Activated CD4-positive, alpha-beta T cell treated with anti-CD3 and anti-CD28 coated beads, Interleukin-2, amount 10 ng/mL, durations not matched to agents 24 days and 14 days (primary cell): ENCODE results near the gene DCAF6. TPM values are rescaled to one million over a fixed set of nuclear protein-coding genes. Genes with fewer than 3 reads are reported as not detected.

Experiments
- DNase-seq: peaks from one replicate; pipeline ENCODE4 v3.0.0; 2022
- H3K27ac Mint-ChIP-seq: one replicate; pipeline ENCODE4 v1.8.0; 2022; ENCODE audit warnings: mild to moderate bottlenecking, mixed read lengths
- H3K27me3 Mint-ChIP-seq: one replicate; pipeline ENCODE4 v1.8.0; 2022; ENCODE audit warnings: mixed read lengths
- H3K36me3 Mint-ChIP-seq: one replicate; pipeline ENCODE4 v1.8.0; 2022; ENCODE audit warnings: low read depth, mild to moderate bottlenecking, mixed read lengths
- H3K4me1 Mint-ChIP-seq: one replicate; pipeline ENCODE4 v1.8.0; 2021; ENCODE audit warnings: mixed read lengths
- H3K4me3 Mint-ChIP-seq: one replicate; pipeline ENCODE4 v1.8.0; 2022; ENCODE audit warnings: mild to moderate bottlenecking, moderate library complexity, mixed read lengths
- H3K9me3 Mint-ChIP-seq: one replicate; pipeline ENCODE4 v1.8.0; 2021; ENCODE audit warnings: mixed read lengths
- intact Hi-C: fragments of 100-400 bp; cut with micrococcal nuclease; formaldehyde crosslinking; loops from one replicate; pipeline ENCODE4 v1.15.1; 2023
- total RNA-seq: library from RNA; stranded (reverse); gene quantifications from 2 replicates; pipeline ENCODE4 v1.2.3, GENCODE V29; 2022

The DCAF6 gene
- total RNA-seq, 1 donor from 2014 or later, result 24.1 TPM

- H3K9me3 Mint-ChIP-seq, result no peaks in the 10 kb centered on the region
- no peak overlapping the region for H3K27ac Mint-ChIP-seq
- no peak overlapping the region for H3K4me3 Mint-ChIP-seq
- no peaks in the 10 kb centered on the region for H3K27me3 Mint-ChIP-seq
- intact Hi-C loops, result no loop called here
- H3K4me1 Mint-ChIP-seq, result peaks cover 6% of the 10 kb centered on the region
- DNase-seq, result no peak
- H3K36me3 Mint-ChIP-seq, result peaks cover 31% of the 10 kb centered on the region
Observed at GRCh38 chr1:167957710-167958109, 21.2 kb downstream of the DCAF6 start.

GRCh38 chr1:167964646-167965045 lies 28.2 kb downstream of the DCAF6 start:
- intact Hi-C loops, result no loop called here
- H3K4me3 Mint-ChIP-seq, result no peak overlapping the region
- H3K27ac Mint-ChIP-seq, result no peak overlapping the region
- no peak for DNase-seq
- no peaks in the 10 kb centered on the region for H3K4me1 Mint-ChIP-seq
- no peaks in the 10 kb centered on the region for H3K27me3 Mint-ChIP-seq
- H3K36me3 Mint-ChIP-seq, result peaks cover 28% of the 10 kb centered on the region
- H3K9me3 Mint-ChIP-seq, result no peaks in the 10 kb centered on the region

GRCh38 chr1:167966050-167966449 lies 29.6 kb downstream of the DCAF6 start:
- H3K4me3 Mint-ChIP-seq, result no peak overlapping the region
- no peak for DNase-seq
- no peaks in the 10 kb centered on the region for H3K27me3 Mint-ChIP-seq
- no peaks in the 10 kb centered on the region for H3K4me1 Mint-ChIP-seq
- H3K27ac Mint-ChIP-seq, result no peak overlapping the region
- intact Hi-C loops, result no loop called here
- H3K36me3 Mint-ChIP-seq, result peaks cover 28% of the 10 kb centered on the region
- no peaks in the 10 kb centered on the region for H3K9me3 Mint-ChIP-seq

GRCh38 chr1:167968569-167968968 lies 32.1 kb downstream of the DCAF6 start:
- Mint-ChIP-seq H3K27ac (no peak overlapping the region), H3K36me3 (peaks cover 25% of the 10 kb centered on the region), H3K4me3 (no peak overlapping the region), H3K4me1 (no peaks in the 10 kb centered on the region), H3K27me3 (no peaks in the 10 kb centered on the region), H3K9me3 (no peaks in the 10 kb centered on the region)
- no peak for DNase-seq
- intact Hi-C loops, result no loop called here

- no peak for DNase-seq
- H3K4me1 Mint-ChIP-seq, result peaks cover 2% of the 10 kb centered on the region
- H3K27ac Mint-ChIP-seq, result no peak overlapping the region
- peaks cover 37% of the 10 kb centered on the region for H3K36me3 Mint-ChIP-seq
- H3K4me3 Mint-ChIP-seq, result no peak overlapping the region
- intact Hi-C loops, result no loop called here
- peaks cover 4% of the 10 kb centered on the region for H3K9me3 Mint-ChIP-seq
- no peaks in the 10 kb centered on the region for H3K27me3 Mint-ChIP-seq
Observed at GRCh38 chr1:167973832-167974231, 37.3 kb downstream of the DCAF6 start.

- DNase-seq, result no peak
- Mint-ChIP-seq H3K4me3 (no peak overlapping the region), H3K9me3 (peaks cover 4% of the 10 kb centered on the region), H3K4me1 (peaks cover 2% of the 10 kb centered on the region), H3K27me3 (no peaks in the 10 kb centered on the region), H3K27ac (no peak overlapping the region), H3K36me3 (peaks cover 40% of the 10 kb centered on the region)
- intact Hi-C loops, result no loop called here
Observed at GRCh38 chr1:167974698-167975097, 38.2 kb downstream of the DCAF6 start.

GRCh38 chr1:167977245-167977644 lies 40.8 kb downstream of the DCAF6 start:
- DNase-seq, result no peak
- Mint-ChIP-seq H3K4me1 (peaks cover 2% of the 10 kb centered on the region), H3K36me3 (peaks cover 48% of the 10 kb centered on the region), H3K4me3 (no peak overlapping the region), H3K27me3 (no peaks in the 10 kb centered on the region), H3K9me3 (peaks cover 4% of the 10 kb centered on the region), H3K27ac (no peak overlapping the region)
- intact Hi-C loops, result no loop called here

GRCh38 chr1:167981933-167982332 lies 45.5 kb downstream of the DCAF6 start:
- no peak overlapping the region for H3K4me3 Mint-ChIP-seq
- H3K27me3 Mint-ChIP-seq, result no peaks in the 10 kb centered on the region
- no peak for DNase-seq
- H3K36me3 Mint-ChIP-seq, result peaks cover 37% of the 10 kb centered on the region
- no peak overlapping the region for H3K27ac Mint-ChIP-seq
- peaks cover 8% of the 10 kb centered on the region for H3K4me1 Mint-ChIP-seq
- intact Hi-C loops, result no loop called here
- H3K9me3 Mint-ChIP-seq, result peaks cover 4% of the 10 kb centered on the region

- intact Hi-C loops, result no loop called here
- no peak for DNase-seq
- no peaks in the 10 kb centered on the region for H3K9me3 Mint-ChIP-seq
Observed at GRCh38 chr1:167983797-167984420, 47.4 kb downstream of the DCAF6 start.

GRCh38 chr1:167984886-167985489 lies 48.5 kb downstream of the DCAF6 start:
- Mint-ChIP-seq H3K4me3 (no peak overlapping the region), H3K36me3 (peaks cover 21% of the 10 kb centered on the region), H3K9me3 (no peaks in the 10 kb centered on the region), H3K27ac (peak overlapping the region; percentile 3), H3K27me3 (no peaks in the 10 kb centered on the region), H3K4me1 (peaks cover 6% of the 10 kb centered on the region)
- DNase-seq, result peak; percentile 58
- intact Hi-C loops, result loop anchor here (5.0 kb wide), 1 partner anchor 48 kb away; the partner anchor contains the start of genes DCAF6 and MPC2

More at GRCh38 chr1:167983797-167984420, 47.4 kb downstream of the DCAF6 start:
- Mint-ChIP-seq H3K27ac (no peak overlapping the region), H3K4me3 (no peak overlapping the region), H3K36me3 (peaks cover 26% of the 10 kb centered on the region), H3K4me1 (peaks cover 6% of the 10 kb centered on the region), H3K27me3 (no peaks in the 10 kb centered on the region)

GRCh38 chr1:167987174-167987573 lies 50.7 kb downstream of the DCAF6 start:
- Mint-ChIP-seq H3K36me3 (peaks cover 14% of the 10 kb centered on the region), H3K9me3 (no peaks in the 10 kb centered on the region), H3K4me3 (no peak overlapping the region), H3K27me3 (no peaks in the 10 kb centered on the region), H3K27ac (no peak overlapping the region), H3K4me1 (peaks cover 6% of the 10 kb centered on the region)
- intact Hi-C loops, result loop anchor here (5.0 kb wide), 1 partner anchor 50 kb away; the partner anchor contains the start of genes DCAF6 and MPC2
- DNase-seq, result no peak

GRCh38 chr1:167991546-167991945 lies 55.1 kb downstream of the DCAF6 start:
- no peaks in the 10 kb centered on the region for H3K4me1 Mint-ChIP-seq
- no peak for DNase-seq
- no peaks in the 10 kb centered on the region for H3K27me3 Mint-ChIP-seq
- intact Hi-C loops, result no loop called here
- peaks cover 16% of the 10 kb centered on the region for H3K36me3 Mint-ChIP-seq
- H3K9me3 Mint-ChIP-seq, result no peaks in the 10 kb centered on the region
- no peak overlapping the region for H3K4me3 Mint-ChIP-seq
- H3K27ac Mint-ChIP-seq, result no peak overlapping the region

GRCh38 chr1:167993720-167994119 lies 57.2 kb downstream of the DCAF6 start:
- intact Hi-C loops, result no loop called here
- H3K36me3 Mint-ChIP-seq, result peaks cover 16% of the 10 kb centered on the region

GRCh38 chr1:167994560-167994959 lies 58.1 kb downstream of the DCAF6 start:
- H3K9me3 Mint-ChIP-seq, result no peaks in the 10 kb centered on the region
- H3K27me3 Mint-ChIP-seq, result no peaks in the 10 kb centered on the region
- peaks cover 18% of the 10 kb centered on the region for H3K36me3 Mint-ChIP-seq
- no peaks in the 10 kb centered on the region for H3K4me1 Mint-ChIP-seq
- DNase-seq, result no peak
- no peak overlapping the region for H3K4me3 Mint-ChIP-seq
- intact Hi-C loops, result no loop called here
- H3K27ac Mint-ChIP-seq, result no peak overlapping the region

More at GRCh38 chr1:167993720-167994119, 57.2 kb downstream of the DCAF6 start:
- Mint-ChIP-seq H3K27me3 (no peaks in the 10 kb centered on the region), H3K4me3 (no peak overlapping the region), H3K27ac (no peak overlapping the region), H3K9me3 (no peaks in the 10 kb centered on the region), H3K4me1 (no peaks in the 10 kb centered on the region)
- no peak for DNase-seq
